ENCODE results near the gene PSME2.

PSME2 gene

GRCh38 chr14:24179961-24180796, 33.8 kb upstream of the PSME2 start:
- DNase-seq (ENCODE audit: low read depth, low spot score), result no peak

DNA sequence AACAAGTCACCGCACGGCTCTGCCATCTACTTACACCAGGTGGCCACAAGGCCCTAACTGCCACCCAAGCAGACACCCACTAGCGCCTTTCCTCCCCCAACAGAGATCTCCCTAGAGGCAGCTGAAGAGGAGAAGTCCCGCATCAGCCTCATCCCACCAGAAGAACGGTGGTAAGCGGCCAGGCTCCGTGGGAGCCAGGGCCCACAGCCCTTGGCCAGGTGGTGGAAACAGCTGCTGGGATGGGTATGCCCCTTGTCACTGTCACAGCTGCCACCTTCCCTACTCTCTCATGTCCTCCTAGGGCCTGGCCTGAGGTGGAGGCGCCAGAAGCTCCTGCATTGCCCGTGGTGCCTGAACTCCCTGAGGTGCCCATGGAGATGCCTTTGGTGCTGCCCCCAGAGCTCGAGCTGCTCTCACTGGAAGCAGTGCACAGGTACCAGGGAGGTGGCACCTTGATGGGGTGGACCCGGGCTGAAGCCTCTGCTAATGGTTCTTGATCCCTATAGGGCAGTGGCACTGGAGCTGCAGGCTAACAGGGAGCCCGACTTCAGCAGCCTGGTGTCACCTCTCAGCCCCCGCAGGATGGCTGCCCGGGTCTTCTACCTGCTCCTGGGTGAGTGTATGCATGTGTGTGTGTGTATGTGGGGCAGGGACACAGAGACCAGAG, 33.0 kb upstream of the PSME2 start:
- DNase-seq (ENCODE audit: low read depth, low spot score), result no peak

- no peak for DNase-seq (ENCODE audit: low read depth, low spot score)
Observed at GRCh38 chr14:24178399-24179178, 32.2 kb upstream of the PSME2 start.

GRCh38 chr14:24177891-24178290, 31.5 kb upstream of the PSME2 start:
- DNase-seq (ENCODE audit: low read depth, low spot score), result no peak

- DNase-seq (ENCODE audit: low read depth, low spot score), result no peak
Observed at GRCh38 chr14:24177041-24177825, 30.8 kb upstream of the PSME2 start.

DNA sequence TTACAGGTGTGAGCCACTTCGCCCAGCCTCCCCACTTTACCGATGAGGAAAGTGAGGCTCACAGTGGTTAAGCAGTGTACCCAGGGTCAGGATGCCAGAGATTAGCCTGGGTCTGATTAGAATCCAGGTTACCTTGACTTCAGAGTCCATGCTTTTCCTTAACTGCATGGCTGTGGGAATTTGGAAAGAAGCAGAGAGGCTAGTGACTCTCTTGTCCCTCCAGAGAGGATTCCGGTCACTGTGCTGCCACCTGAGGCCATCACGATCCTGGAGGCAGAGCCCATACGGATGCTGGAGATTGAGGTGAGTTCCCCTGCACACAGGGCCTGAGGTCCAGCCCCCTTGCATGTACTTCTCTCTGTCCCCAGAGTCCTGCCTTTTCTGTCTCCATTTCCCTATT, 30.2 kb upstream of the PSME2 start:
- no peak for DNase-seq (ENCODE audit: low read depth, low spot score)

DNA sequence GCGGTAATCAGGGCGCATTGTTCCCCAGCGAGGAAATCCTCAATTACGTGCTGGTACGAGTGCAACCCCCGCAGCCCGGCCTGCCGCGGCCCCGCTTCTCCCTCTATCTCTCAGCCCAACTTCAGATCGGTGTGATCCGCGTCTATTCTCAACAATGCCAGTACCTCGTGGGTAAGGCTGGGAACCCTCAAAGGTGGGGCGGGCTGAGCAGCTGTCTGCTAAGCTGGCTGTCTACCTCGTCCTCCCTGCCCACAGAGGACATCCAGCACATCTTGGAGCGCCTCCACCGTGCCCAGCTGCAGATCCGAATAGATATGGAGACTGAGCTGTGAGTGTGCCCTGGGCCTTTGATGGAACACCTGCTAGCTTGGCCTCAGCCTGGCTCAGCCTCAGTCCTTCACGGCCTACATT, 26.5 kb upstream of the PSME2 start:
- DNase-seq (ENCODE audit: low read depth, low spot score), result no peak

- no peak for DNase-seq (ENCODE audit: low read depth, low spot score)
Observed at GRCh38 chr14:24172261-24172860, 26.0 kb upstream of the PSME2 start.

DNA sequence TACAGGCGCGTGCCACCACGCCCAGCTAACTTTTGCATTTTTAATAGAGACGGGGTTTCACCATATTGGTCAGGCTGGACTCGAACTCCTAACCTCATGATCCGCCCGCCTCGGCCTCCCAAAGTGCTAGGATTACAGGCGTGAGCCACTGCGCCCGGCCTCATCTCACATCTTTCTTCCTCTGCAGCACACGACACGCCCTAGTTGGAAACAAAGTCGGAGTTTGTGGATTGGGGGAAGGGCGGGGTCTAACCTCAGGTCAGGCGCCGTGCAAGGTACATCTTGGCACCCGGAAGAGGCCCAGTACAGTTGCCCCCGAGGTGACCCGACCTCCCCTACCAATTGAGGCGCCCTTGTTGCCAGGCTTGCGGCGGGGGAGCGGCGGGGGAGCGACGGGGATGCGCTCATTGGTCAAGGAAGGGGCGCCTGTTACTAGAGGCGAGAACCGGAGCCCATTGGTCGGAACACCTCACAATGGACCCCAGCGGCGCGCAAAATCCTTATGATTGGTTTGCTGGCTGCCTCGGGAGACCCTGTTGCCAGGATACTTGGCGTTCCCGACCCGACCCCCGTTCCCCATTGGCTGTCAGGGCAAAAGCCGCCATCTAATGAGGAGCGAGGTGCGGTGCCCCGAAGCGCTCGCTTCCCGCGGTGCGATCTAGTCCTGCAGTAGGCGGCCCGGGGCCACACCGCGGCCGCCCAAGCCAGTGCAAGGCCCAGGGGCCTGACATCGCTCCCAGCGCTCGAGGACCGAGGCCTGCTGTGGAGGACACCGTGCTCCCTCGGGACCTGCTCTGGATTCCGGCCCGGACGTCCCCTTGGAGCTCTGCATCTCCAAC, 25.2 kb upstream of the PSME2 start, which contains the start of gene REC8:
Gene REC8, plus strand, starts transcription at position 659 of the 839 bp plus-strand sequence. CDS start 473 bp downstream, outside the sequence.
- DNase-seq (ENCODE audit: low read depth, low spot score), result peak; percentile 97

GRCh38 chr14:24167469-24168114, 21.2 kb upstream of the PSME2 start:
- DNase-seq (ENCODE audit: low read depth, low spot score), result no peak

- DNase-seq (ENCODE audit: low read depth, low spot score), result no peak
Observed at GRCh38 chr14:24165785-24166184, 19.4 kb upstream of the PSME2 start.

DNA sequence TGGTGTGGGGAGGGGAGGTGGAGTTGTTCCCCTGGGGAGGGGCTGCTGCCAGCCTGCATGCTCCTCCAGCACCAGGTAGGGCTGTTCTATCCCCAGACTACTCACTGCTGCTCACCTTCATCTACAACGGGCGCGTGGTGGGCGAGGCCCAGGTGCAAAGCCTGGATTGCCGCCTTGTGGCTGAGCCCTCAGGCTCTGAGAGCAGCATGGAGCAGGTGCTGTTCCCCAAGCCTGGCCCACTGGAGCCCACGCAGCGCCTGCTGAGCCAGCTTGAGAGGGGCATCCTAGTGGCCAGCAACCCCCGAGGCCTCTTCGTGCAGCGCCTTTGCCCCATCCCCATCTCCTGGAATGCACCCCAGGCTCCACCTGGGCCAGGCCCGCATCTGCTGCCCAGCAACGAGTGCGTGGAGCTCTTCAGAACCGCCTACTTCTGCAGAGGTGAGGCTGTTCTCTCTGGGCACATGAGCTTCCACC, 18.1 kb upstream of the PSME2 start:
- no peak for DNase-seq (ENCODE audit: low read depth, low spot score)

DNA sequence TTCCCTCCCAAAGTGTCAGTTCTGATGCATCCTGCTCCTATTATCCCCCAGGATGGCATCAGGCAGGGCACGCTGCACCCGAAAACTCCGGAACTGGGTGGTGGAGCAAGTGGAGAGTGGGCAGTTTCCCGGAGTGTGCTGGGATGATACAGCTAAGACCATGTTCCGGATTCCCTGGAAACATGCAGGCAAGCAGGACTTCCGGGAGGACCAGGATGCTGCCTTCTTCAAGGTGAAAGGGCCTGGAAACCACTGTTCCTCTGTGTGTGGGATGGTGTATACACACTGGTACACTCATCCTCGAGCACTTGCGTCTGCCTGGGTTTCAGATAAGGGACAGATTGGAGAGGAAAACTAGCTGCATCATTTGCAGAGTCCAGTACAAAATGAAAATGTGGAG, 15.7 kb upstream of the PSME2 start:
- DNase-seq (ENCODE audit: low read depth, low spot score), result no peak

GRCh38 chr14:24160850-24161804, 14.7 kb upstream of the PSME2 start, which contains the start of gene IRF9:
Gene IRF9, plus strand, starts transcription at chr14:24161265. Its CDS starts 880 bp downstream, at chr14:24162145.
- DNase-seq (ENCODE audit: low read depth, low spot score), result peak; percentile 80

DNA sequence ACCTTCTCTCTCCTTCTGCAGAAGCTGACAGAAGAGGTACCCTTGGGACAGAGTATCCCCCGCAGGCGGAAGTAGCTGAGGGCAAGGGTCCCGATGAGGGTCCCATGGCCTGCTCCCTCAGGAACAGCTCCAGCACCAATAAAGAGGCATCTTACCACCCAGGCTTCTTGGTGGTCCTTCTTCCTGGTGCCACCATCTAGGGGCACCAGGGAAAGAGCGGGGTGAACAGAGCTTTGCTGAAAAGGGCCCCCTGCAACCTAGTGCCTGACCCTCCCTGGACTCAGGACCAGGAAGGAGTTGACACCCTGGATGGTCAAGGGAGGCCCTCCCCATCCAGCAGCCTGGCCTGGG, 14.1 kb upstream of the PSME2 start:
- no peak for DNase-seq (ENCODE audit: low read depth, low spot score)

- DNase-seq (ENCODE audit: low read depth, low spot score), result no peak
Observed at GRCh38 chr14:24159777-24160498, 13.5 kb upstream of the PSME2 start.

GRCh38 chr14:24157331-24157730, 10.9 kb upstream of the PSME2 start:
- no peak for DNase-seq (ENCODE audit: low read depth, low spot score)

DNA sequence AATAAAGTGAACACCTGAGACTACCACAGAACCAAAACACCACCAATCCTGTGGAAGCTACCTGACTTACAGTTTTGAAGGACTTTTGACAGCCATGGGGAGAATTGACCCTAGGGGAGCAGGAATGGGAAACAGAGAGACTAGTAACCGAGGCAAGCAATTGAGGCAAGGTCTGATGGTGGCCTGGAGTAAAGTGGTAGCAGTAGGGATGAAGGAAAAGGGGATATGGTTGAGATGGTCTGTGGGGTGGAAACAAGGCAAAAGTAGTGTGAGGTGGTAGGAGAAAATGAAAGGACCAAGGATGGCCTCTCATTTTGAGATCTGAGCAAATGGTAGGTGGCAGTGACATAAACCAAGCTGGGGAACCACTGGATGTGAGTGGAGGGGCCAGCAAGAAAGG, 10.4 kb upstream of the PSME2 start:
- no peak for DNase-seq (ENCODE audit: low read depth, low spot score)

Data from iPS DF 19.7 (cell line).